Measurements from ENCODE around the gene UBXN7. TPM values are rescaled to one million over a fixed set of nuclear protein-coding genes. Genes with fewer than 3 reads are reported as not detected.

Gene UBXN7
- total and polyA plus RNA-seq, 2 of the 8 experiments (the other 6 are each of a cell fraction or from before 2014, with no cell fraction given) = 18.5 to 109 TPM

DNA sequence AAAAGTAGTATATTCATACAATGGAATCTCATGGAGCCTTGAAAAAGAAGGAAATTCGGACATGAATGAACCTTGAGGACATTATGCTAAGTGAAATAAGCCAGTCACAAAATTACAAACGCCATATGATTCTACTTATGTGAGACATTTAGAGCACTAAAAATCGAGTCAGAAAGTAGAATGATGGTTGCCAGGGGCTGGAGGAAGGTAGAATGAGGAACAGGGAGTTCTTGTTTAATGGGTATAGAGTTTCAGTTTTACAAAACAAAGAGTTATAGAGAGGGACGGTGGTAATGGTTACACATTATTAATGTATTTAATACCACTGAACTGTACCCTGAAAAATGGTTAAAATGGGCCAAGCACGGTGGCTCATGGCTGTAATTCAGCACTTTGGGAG, 19.5 kb downstream of the UBXN7 start:
- peaks cover 9 to 94% of the 10 kb centered on the region in 2 experiments for H3K79me2 ChIP-seq (ENCODE audit: control insufficient read depth in 1 of 2, insufficient read depth in 2 of 2, low read length in 2 of 2)

More for the DNA sequence above, 19.5 kb downstream of the UBXN7 start:
- Histone ChIP-seq H2BK15ac (ENCODE audit: low read length) (no peak overlapping the region), H3K18ac (ENCODE audit: extremely low read depth, low read length) (no peak overlapping the region), H2AK5ac (ENCODE audit: low read depth, low read length) (no peak overlapping the region), H3K9me3 (ENCODE audit: insufficient read depth in 2 of 2, low read depth in 1 of 2, low read length in 1 of 2) (peaks cover 7% of the 10 kb centered on the region in 2 experiments; a peak in 3 of 4 replicates), H2BK5ac (ENCODE audit: low read depth, low read length) (no peak overlapping the region), H3K27ac (ENCODE audit: low read depth, low read length) (no peak overlapping the region), H3K36me3 (ENCODE audit: control insufficient read depth in 2 of 4, insufficient read depth in 4 of 4, low read length in 3 of 4) (no peaks in the 10 kb centered on the region; a peak in 2 of 8 replicates), H3K4me3 (ENCODE audit: extremely low read depth in 1 of 4, insufficient read depth in 2 of 4, low read depth in 3 of 4, low read length in 4 of 4) (no peak overlapping the region), H4K8ac (ENCODE audit: extremely low read depth, insufficient read depth, low read length) (no peak overlapping the region), H2BK20ac (ENCODE audit: low read length) (no peak overlapping the region), H3K27me3 (replicated peaks in 1 of 4; ENCODE audit: control insufficient read depth in 3 of 4, extremely low read depth in 1 of 4, insufficient read depth in 3 of 4, low read length in 3 of 4) (no peaks in the 10 kb centered on the region), H3K79me1 (ENCODE audit: low read depth, low read length) (peaks cover 5% of the 10 kb centered on the region), H2AFZ (ENCODE audit: low read length) (no peak overlapping the region), H4K91ac (replicated peaks; ENCODE audit: insufficient read length, low read length) (no peak overlapping the region), H3K4me1 (replicated peaks in 1 of 4; ENCODE audit: control insufficient read depth in 3 of 4, insufficient read depth in 4 of 4, low read length in 3 of 4) (peaks cover 0 to 3% (median 0%) of the 10 kb centered on the region in 4 experiments; a peak in 1 of 7 replicates), H2BK120ac (replicated peaks; ENCODE audit: low read depth, low read length) (no peak overlapping the region), H3K9ac (replicated peaks in 1 of 4; ENCODE audit: extremely low read depth in 1 of 4, low read depth in 3 of 4, low read length in 3 of 4) (no peak overlapping the region), H3K56ac (replicated peaks; ENCODE audit: insufficient read length, low read depth, low read length) (no peak overlapping the region), H3K23me2 (ENCODE audit: low read depth, low read length) (no peaks in the 10 kb centered on the region), H4K5ac (ENCODE audit: insufficient read length, low read depth, low read length) (no peak overlapping the region), H3K4ac (replicated peaks; ENCODE audit: insufficient read length, low read depth, low read length) (no peak overlapping the region), H3K4me2 (ENCODE audit: insufficient read depth in 1 of 2, low read depth in 2 of 2, low read length in 2 of 2) (no peak overlapping the region), H3K23ac (ENCODE audit: insufficient read length) (no peak overlapping the region), H3K14ac (ENCODE audit: insufficient read length) (no peak overlapping the region), H4K20me1 (replicated peaks in 1 of 2; ENCODE audit: control insufficient read depth in 1 of 2, insufficient read depth in 2 of 2, low read length in 2 of 2) (peaks cover 0 to 9% of the 10 kb centered on the region in 2 experiments), H2BK12ac (ENCODE audit: low read depth, low read length) (no peak overlapping the region)
- no peak for FAIRE-seq
- ChIA-PET POLR2A (ENCODE audit: partially characterized antibody) (no interaction called here), CTCF (ENCODE audit: partially characterized antibody) (no interaction called here)
- TF ChIP-seq TBP (IDR thresholded peaks at IDR 0.05; ENCODE audit: low read depth, low read length) (no peak), TEAD4 (IDR thresholded peaks at IDR 0.05; ENCODE audit: low read depth, low read length) (no peak), EP300 (IDR thresholded peaks at IDR 0.05; ENCODE audit: borderline replicate concordance in 1 of 2, low read depth in 2 of 2, low read length in 2 of 2) (no peak)
- WGBS, 2 experiments (ENCODE audit: extremely low coverage in 1 of 2, insufficient coverage in 1 of 2, insufficient read length in 1 of 2, insufficient replicate concordance in 2 of 2, low coverage in 1 of 2, low lambda C conversion rate in 2 of 2, missing lambda C conversion rate in 1 of 2) = 85% methylated on average over 5 of the region's 5 CpGs; no CpG with 5 or more reads in 1 of the 2 experiments
- DNase-seq (ENCODE audit: low read depth in 1 of 2, low spot score in 2 of 2) = no peak

All from H1 (cell line).